ENCODE measurements around the gene PAK5.

PAK5 gene

DNA sequence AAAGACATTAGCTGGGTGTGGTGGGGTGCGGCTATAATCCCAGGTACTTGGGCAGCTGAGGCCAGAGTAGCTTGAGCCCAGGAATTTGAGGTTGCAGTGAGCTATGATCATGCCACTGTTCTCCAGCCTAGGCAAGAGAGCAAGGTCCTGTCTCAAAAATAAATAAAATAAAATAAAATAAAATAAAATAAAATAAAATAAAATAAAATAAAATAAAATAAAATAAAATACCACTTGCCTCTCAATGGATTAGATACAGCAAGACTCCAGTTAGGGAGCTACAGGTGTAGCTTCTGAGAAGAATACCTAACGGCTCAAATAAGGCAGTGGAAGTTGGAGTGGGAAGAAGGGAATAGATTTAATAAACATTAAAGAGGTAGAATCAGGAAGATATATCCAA, 13.7 kb upstream of the PAK5 start:
- TF ChIP-seq, protein P1, sequence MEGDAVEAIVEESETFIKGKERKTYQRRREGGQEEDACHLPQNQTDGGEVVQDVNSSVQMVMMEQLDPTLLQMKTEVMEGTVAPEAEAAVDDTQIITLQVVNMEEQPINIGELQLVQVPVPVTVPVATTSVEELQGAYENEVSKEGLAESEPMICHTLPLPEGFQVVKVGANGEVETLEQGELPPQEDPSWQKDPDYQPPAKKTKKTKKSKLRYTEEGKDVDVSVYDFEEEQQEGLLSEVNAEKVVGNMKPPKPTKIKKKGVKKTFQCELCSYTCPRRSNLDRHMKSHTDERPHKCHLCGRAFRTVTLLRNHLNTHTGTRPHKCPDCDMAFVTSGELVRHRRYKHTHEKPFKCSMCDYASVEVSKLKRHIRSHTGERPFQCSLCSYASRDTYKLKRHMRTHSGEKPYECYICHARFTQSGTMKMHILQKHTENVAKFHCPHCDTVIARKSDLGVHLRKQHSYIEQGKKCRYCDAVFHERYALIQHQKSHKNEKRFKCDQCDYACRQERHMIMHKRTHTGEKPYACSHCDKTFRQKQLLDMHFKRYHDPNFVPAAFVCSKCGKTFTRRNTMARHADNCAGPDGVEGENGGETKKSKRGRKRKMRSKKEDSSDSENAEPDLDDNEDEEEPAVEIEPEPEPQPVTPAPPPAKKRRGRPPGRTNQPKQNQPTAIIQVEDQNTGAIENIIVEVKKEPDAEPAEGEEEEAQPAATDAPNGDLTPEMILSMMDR (IDR thresholded peaks at IDR 0.05), result no peak

DNA sequence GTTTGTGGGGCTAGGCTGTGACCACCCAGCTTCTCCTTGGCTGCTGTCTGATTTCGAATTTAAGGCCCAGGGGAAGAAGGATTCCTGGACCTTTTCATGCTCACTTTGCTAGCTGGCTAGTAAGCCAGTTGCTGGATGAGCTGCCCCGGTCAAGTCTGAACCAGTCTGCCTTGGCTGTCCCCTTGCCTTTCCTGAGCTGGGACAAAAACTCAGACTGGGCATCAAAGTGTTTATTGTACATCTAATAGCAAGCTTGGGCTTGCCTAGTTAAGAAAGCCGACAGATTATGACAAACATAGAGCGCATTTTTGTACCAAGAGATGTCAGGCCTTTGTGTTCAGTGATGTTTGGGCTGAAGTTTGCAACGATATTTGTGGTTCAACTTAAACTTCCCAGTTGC, 750 bp upstream of the PAK5 start:
- TF ChIP-seq, protein P1 (IDR thresholded peaks at IDR 0.05), result no peak

- TF ChIP-seq, protein P1 (IDR thresholded peaks at IDR 0.05), result no peak
These were observed 870 bp downstream of the PAK5 start for GRCh38 chr20:9838035-9838377.

GRCh38 chr20:9837634-9838033, 1.2 kb downstream of the PAK5 start:
- TF ChIP-seq, protein P1 (IDR thresholded peaks at IDR 0.05), result no peak

DNA sequence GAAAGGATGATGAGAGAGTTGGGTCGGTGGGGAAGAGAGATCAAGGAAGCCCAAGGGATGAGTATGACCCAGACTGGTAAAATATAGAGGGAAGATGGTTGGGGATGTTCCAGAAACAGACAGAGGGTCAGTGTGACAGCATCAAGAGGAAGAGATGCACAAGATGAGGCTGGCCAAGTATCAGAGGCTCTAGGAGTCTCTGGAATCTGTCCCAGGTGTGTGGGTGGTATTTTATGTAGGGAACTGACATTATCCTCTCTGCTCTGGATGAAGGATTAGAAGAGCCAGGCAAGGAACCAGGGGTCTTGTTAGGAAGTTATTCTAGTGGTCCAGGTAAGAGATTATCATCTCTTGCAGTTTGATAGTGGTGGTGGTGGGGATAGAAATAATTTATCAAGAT, 3.6 kb downstream of the PAK5 start:
- TF ChIP-seq, protein P1 (IDR thresholded peaks at IDR 0.05), result no peak

DNA sequence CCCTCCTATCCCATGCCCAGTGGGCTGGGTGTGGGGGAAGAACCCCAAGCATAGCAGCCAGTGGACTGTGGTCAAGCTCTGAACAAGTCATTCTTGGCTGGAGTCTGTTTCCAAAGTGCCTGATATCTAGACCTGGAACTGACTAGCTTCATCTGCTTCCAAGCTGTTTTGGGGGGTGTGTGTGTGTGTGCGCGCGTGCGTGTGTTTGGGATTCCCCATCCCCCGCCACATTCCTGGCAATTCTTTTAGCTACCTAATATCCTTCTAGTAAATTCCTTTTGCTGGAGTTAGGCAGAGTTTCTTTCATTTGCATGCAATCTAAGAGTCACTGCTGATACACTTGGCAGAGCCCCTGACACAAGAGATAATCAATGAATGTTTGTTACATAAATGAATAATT, 7.8 kb downstream of the PAK5 start:
- TF ChIP-seq, protein P1 (IDR thresholded peaks at IDR 0.05), result no peak

DNA sequence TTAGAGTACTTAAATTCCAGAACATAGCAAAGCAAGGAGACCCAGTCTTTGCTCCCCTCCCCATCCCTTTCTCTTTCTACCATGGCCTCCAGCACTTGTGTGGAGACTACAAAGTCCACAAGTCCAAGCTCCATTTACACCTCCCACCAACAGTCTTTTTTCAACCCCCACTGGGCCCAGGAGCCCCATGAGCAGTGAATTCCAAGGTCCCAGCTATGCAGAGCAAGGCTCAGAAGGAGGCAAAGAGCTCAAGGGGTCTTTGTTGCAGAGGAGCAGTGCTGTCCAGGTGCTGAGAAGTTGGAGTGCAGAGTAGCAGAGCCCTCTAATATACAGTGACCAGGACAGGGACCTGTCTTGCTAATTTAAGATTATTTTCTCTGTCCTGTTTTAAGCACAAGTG, 9.0 kb downstream of the PAK5 start:
- TF ChIP-seq, protein P1 (IDR thresholded peaks at IDR 0.05), result no peak

- TF ChIP-seq, protein P1 (IDR thresholded peaks at IDR 0.05), result no peak
These were observed 21.2 kb downstream of the PAK5 start for GRCh38 chr20:9817654-9818053.

Data from LNCAP (cell line).